SK-N-SH (cell line): ENCODE data around the gene ENTPD6.

ENCODE experiments used
- ELF1 ChIP-seq: IDR thresholded peaks from 2 replicates; pipeline ENCODE4 v1.4.0; 2012
- FOXJ3 ChIP-seq: sonication (generic); formaldehyde crosslinking; IDR thresholded peaks from 2 replicates; pipeline ENCODE4 v1.5.1; 2020; ENCODE audit warnings: mild to moderate bottlenecking, missing genetic modification reagents
- GABPA ChIP-seq: IDR thresholded peaks from 2 replicates; pipeline ENCODE4 v1.4.0; 2012; ENCODE audit warnings: low read depth, mild to moderate bottlenecking
- POLR2AphosphoS5 ChIP-seq: IDR thresholded peaks from 2 replicates; pipeline ENCODE4 v1.6.1; 2012; ENCODE audit warnings: low read depth, low read length
- RAD21 ChIP-seq: IDR thresholded peaks from 2 replicates; pipeline ENCODE4 v1.6.1; 2012; ENCODE audit warnings: mild to moderate bottlenecking, low read length
- SIN3A ChIP-seq: IDR thresholded peaks from 2 replicates; pipeline ENCODE4 v1.6.1; 2012; ENCODE audit warnings: low read depth, mild to moderate bottlenecking, low read length, moderate library complexity, borderline replicate concordance
- TF ChIP-seq, protein P1 (sequence below): fragments of 200-600 bp; sonication (generic); IDR thresholded peaks from 2 replicates; pipeline ENCODE4 v1.6.1; 2017; ENCODE audit warnings: antibody characterized with exemption, mild to moderate bottlenecking, moderate library complexity
- TF ChIP-seq, protein P2 (sequence below): IDR thresholded peaks from 2 replicates; pipeline ENCODE4 v1.4.0; 2012; ENCODE audit warnings: low read depth, borderline replicate concordance
- TF ChIP-seq, protein P3 (sequence below): IDR thresholded peaks from 2 replicates; pipeline ENCODE4 v1.4.0; 2012; ENCODE audit warnings: low read depth

DNA sequence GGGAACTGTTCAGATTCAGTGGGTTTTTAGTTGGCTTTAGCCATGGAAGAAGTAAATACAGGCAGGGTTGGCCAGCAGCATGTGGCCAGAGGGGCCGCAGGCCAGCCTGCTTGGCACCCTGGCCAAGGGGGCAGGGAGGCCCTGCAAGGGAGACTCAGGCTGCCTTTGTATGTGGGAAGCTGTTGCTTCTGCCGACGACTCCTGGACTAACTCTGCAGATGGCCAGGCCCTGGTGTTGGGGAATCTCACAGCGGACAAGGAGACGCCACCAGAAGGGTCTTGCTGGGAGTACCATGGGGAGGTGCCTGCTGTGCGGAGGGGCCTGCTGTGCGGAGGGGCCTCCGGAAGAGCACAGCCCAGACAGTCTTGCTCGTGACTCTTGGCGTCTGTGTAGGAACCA, 77.5 kb downstream of the ENTPD6 start:
- TF ChIP-seq, protein P1, sequence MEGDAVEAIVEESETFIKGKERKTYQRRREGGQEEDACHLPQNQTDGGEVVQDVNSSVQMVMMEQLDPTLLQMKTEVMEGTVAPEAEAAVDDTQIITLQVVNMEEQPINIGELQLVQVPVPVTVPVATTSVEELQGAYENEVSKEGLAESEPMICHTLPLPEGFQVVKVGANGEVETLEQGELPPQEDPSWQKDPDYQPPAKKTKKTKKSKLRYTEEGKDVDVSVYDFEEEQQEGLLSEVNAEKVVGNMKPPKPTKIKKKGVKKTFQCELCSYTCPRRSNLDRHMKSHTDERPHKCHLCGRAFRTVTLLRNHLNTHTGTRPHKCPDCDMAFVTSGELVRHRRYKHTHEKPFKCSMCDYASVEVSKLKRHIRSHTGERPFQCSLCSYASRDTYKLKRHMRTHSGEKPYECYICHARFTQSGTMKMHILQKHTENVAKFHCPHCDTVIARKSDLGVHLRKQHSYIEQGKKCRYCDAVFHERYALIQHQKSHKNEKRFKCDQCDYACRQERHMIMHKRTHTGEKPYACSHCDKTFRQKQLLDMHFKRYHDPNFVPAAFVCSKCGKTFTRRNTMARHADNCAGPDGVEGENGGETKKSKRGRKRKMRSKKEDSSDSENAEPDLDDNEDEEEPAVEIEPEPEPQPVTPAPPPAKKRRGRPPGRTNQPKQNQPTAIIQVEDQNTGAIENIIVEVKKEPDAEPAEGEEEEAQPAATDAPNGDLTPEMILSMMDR: no peak
- TF ChIP-seq GABPA: no peak
- no peak for TF ChIP-seq ELF1
- TF ChIP-seq, protein P2, sequence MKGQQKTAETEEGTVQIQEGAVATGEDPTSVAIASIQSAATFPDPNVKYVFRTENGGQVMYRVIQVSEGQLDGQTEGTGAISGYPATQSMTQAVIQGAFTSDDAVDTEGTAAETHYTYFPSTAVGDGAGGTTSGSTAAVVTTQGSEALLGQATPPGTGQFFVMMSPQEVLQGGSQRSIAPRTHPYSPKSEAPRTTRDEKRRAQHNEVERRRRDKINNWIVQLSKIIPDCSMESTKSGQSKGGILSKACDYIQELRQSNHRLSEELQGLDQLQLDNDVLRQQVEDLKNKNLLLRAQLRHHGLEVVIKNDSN: no peak
- no peak for TF ChIP-seq SIN3A
- TF ChIP-seq, protein P3, sequence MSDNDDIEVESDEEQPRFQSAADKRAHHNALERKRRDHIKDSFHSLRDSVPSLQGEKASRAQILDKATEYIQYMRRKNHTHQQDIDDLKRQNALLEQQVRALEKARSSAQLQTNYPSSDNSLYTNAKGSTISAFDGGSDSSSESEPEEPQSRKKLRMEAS: no peak
- TF ChIP-seq POLR2AphosphoS5: no peak
- no peak for TF ChIP-seq RAD21
- no peak for TF ChIP-seq FOXJ3 (CRISPR knock-in tag)
